ENCODE results near the gene SPAG5.

Gene SPAG5

GRCh38 chr17:28624148-28624547, 25.3 kb upstream of the SPAG5 start:
- no peak for TF ChIP-seq EZH2phosphoT487 (conservative IDR thresholded peaks at IDR 0.05; ENCODE audit: low read length)
- TF ChIP-seq CTCF (IDR thresholded peaks at IDR 0.05; ENCODE audit: insufficient read depth, low read length, poor library complexity, severe bottlenecking) = no peak
- Histone ChIP-seq H3F3A (ENCODE audit: insufficient read depth) (no peaks in the 10 kb centered on the region), H2AFZ (ENCODE audit: low read depth, low read length, severe bottlenecking) (no peak overlapping the region), H3K36me3 (ENCODE audit: low read length) (peaks cover 43% of the 10 kb centered on the region), H3K79me2 (ENCODE audit: insufficient read depth, low read length) (no peaks in the 10 kb centered on the region; the same call in 1 of the 2 replicates), H3K9me2 (replicated peaks; ENCODE audit: insufficient read depth, low read length) (no peaks in the 10 kb centered on the region), H3K27ac (ENCODE audit: low read depth, low read length) (no peak overlapping the region), H3K9ac (ENCODE audit: low read length) (no peak overlapping the region), H4K20me1 (ENCODE audit: low read depth, low read length) (no peaks in the 10 kb centered on the region), H3K9me3 (ENCODE audit: insufficient read depth, low read length) (no peaks in the 10 kb centered on the region), H3K27me3 (ENCODE audit: low read length) (no peaks in the 10 kb centered on the region), H3K4me2 (ENCODE audit: low read depth, low read length, poor library complexity, severe bottlenecking) (no peak overlapping the region), H3K4me3 (ENCODE audit: insufficient read depth, low read length, poor library complexity, severe bottlenecking) (no peak overlapping the region)

GRCh38 chr17:28623696-28624095, 24.9 kb upstream of the SPAG5 start:
- Histone ChIP-seq H3K4me3 (ENCODE audit: insufficient read depth, low read length, poor library complexity, severe bottlenecking) (no peak overlapping the region), H2AFZ (ENCODE audit: low read depth, low read length, severe bottlenecking) (no peak overlapping the region), H3K9ac (ENCODE audit: low read length) (no peak overlapping the region), H3K27ac (ENCODE audit: low read depth, low read length) (no peak overlapping the region), H3F3A (ENCODE audit: insufficient read depth) (no peaks in the 10 kb centered on the region), H3K9me3 (ENCODE audit: insufficient read depth, low read length) (no peaks in the 10 kb centered on the region), H3K4me2 (ENCODE audit: low read depth, low read length, poor library complexity, severe bottlenecking) (no peak overlapping the region), H4K20me1 (ENCODE audit: low read depth, low read length) (no peaks in the 10 kb centered on the region), H3K36me3 (ENCODE audit: low read length) (peaks cover 48% of the 10 kb centered on the region), H3K27me3 (ENCODE audit: low read length) (no peaks in the 10 kb centered on the region), H3K9me2 (replicated peaks; ENCODE audit: insufficient read depth, low read length) (no peaks in the 10 kb centered on the region), H3K79me2 (ENCODE audit: insufficient read depth, low read length) (no peaks in the 10 kb centered on the region; the same call in 1 of the 2 replicates)
- TF ChIP-seq CTCF (IDR thresholded peaks at IDR 0.05; ENCODE audit: insufficient read depth, low read length, poor library complexity, severe bottlenecking) = no peak
- no peak for TF ChIP-seq EZH2phosphoT487 (conservative IDR thresholded peaks at IDR 0.05; ENCODE audit: low read length)

- H4K20me1 ChIP-seq (ENCODE audit: low read depth, low read length) = no peaks in the 10 kb centered on the region
- H3K4me2 ChIP-seq (ENCODE audit: low read depth, low read length, poor library complexity, severe bottlenecking) = no peak overlapping the region
- H3K36me3 ChIP-seq (ENCODE audit: low read length) = peaks cover 50% of the 10 kb centered on the region
- no peaks in the 10 kb centered on the region for H3K9me3 ChIP-seq (ENCODE audit: insufficient read depth, low read length)
- H2AFZ ChIP-seq (ENCODE audit: low read depth, low read length, severe bottlenecking) = no peak overlapping the region
- no peak overlapping the region for H3K4me3 ChIP-seq (ENCODE audit: insufficient read depth, low read length, poor library complexity, severe bottlenecking)
- H3K27ac ChIP-seq (ENCODE audit: low read depth, low read length) = no peak overlapping the region
- no peaks in the 10 kb centered on the region; the same call in 1 of the 2 replicates for H3K79me2 ChIP-seq (ENCODE audit: insufficient read depth, low read length)
- no peak overlapping the region for H3K9ac ChIP-seq (ENCODE audit: low read length)
- no peaks in the 10 kb centered on the region for H3K27me3 ChIP-seq (ENCODE audit: low read length)
- H3F3A ChIP-seq (ENCODE audit: insufficient read depth) = no peaks in the 10 kb centered on the region
- TF ChIP-seq CTCF (IDR thresholded peaks at IDR 0.05; ENCODE audit: insufficient read depth, low read length, poor library complexity, severe bottlenecking) (no peak), EZH2phosphoT487 (conservative IDR thresholded peaks at IDR 0.05; ENCODE audit: low read length) (no peak)
- no peaks in the 10 kb centered on the region for H3K9me2 ChIP-seq (replicated peaks; ENCODE audit: insufficient read depth, low read length)
Measured at GRCh38 chr17:28622186-28622585, 23.4 kb upstream of the SPAG5 start.
